B cell (primary cell): Measurements from ENCODE around the gene TRHDE. TPM values are rescaled to one million over a fixed set of nuclear protein-coding genes. Genes with fewer than 3 reads are reported as not detected.

Source experiments
- ATAC-seq: fragments of 200-7000 bp; cut with Tn5 transposase; one replicate; pipeline ENCODE4 v1.10.0; 2021; ENCODE audit warnings: low read depth, mild to moderate bottlenecking, moderate number of reproducible peaks, moderate library complexity
- CTCF ChIA-PET: fragments of 350-600 bp; sonication (Branson Sonifier 250); formaldehyde crosslinking; loops from one replicate; lab custom pipeline; 2021; ENCODE audit warnings: antibody characterized with exemption, inconsistent platforms; lab: Charles Lee
- POLR2A ChIA-PET: fragments of 350-600 bp; sonication (Branson Sonifier 250); formaldehyde crosslinking; loops from one replicate; lab custom pipeline; 2021; ENCODE audit warnings: antibody characterized with exemption; lab: Charles Lee
- DNase-seq: peaks from one replicate; pipeline ENCODE4 v3.0.0; 2013
- H2AFZ ChIP-seq: 2 replicates; pipeline ENCODE4 v1.6.1; 2012; ENCODE audit warnings: mild to moderate bottlenecking, low read depth, low read length; ENCODE audit not compliant: insufficient read depth, poor library complexity, severe bottlenecking
- H3K27ac ChIP-seq, 2 donors: 1 replicate in 1 of 2; 2 replicates in 1 of 2; pipeline ENCODE4 v1.5.1; 2012 to 2013; ENCODE audit warnings: low read length in 2 of 2, mild to moderate bottlenecking in 2 of 2, moderate library complexity in 1 of 2
- H3K27me3 ChIP-seq, 4 experiments: fragments of 200-600 bp in 1 of 4; sonication (generic) in 1 of 4; replicated peaks in 1 of 4; 1 replicate in 2 of 4; 2 replicates in 2 of 4; pipeline versions ENCODE4 v1.6.1 to v1.7.0; 2013 to 2016; ENCODE audit warnings: low read length in 3 of 4, mild to moderate bottlenecking in 2 of 4, mixed read lengths in 1 of 4, moderate library complexity in 1 of 4; ENCODE audit not compliant: insufficient read depth in 4 of 4, control insufficient read depth in 3 of 4; ENCODE audit errors: control extremely low read depth in 1 of 4
- H3K36me3 ChIP-seq, 2 experiments: replicated peaks in 1 of 2; 1 replicate in 1 of 2; 2 replicates in 1 of 2; pipeline versions ENCODE4 v1.6.1 to v1.7.1; 2013; ENCODE audit warnings: low read length in 1 of 2; ENCODE audit not compliant: insufficient read depth in 2 of 2, control insufficient read depth in 1 of 2; ENCODE audit errors: control extremely low read depth in 1 of 2, extremely low read depth in 1 of 2
- H3K4me1 ChIP-seq, 2 donors: fragments of 200-600 bp in 1 of 2; sonication (generic) in 1 of 2; 1 replicate in 1 of 2; 2 replicates in 1 of 2; pipeline versions ENCODE4 v1.5.1 to v1.6.1; 2013 to 2017; ENCODE audit warnings: low read length in 2 of 2; ENCODE audit not compliant: control insufficient read depth in 2 of 2, insufficient read depth in 2 of 2
- H3K4me2 ChIP-seq: replicated peaks from 2 replicates; pipeline ENCODE3; 2012; ENCODE audit warnings: mild to moderate bottlenecking, low read depth, low read length; ENCODE audit not compliant: poor library complexity, severe bottlenecking
- H3K4me3 ChIP-seq, 5 experiments: fragments of 200-600 bp in 1 of 5; sonication (generic) in 1 of 5; 1 replicate in 3 of 5; 2 replicates in 2 of 5; pipeline versions ENCODE4 v1.5.1 to v1.7.0; 2011 to 2016; ENCODE audit warnings: low read length in 4 of 5, mild to moderate bottlenecking in 4 of 5, low read depth in 2 of 5, control low read depth in 1 of 5, moderate library complexity in 1 of 5; ENCODE audit not compliant: insufficient read depth in 1 of 5; ENCODE audit errors: control extremely low read depth in 1 of 5, extremely low read depth in 1 of 5
- H3K79me2 ChIP-seq: fragments of 200-600 bp; sonication (generic); one replicate; pipeline ENCODE4 v1.6.0; 2016; ENCODE audit warnings: low read length; ENCODE audit not compliant: control insufficient read depth, insufficient read depth
- H3K9ac ChIP-seq: fragments of 200-600 bp; sonication (generic); 2 replicates; pipeline ENCODE4 v1.6.1; 2017; ENCODE audit warnings: mild to moderate bottlenecking, low read length, moderate library complexity
- H3K9me3 ChIP-seq, 3 donors: one replicate each; pipeline versions ENCODE4 v1.6.1 to v1.7.1; 2013; ENCODE audit warnings: low read length in 2 of 3; ENCODE audit not compliant: control insufficient read depth in 2 of 3, insufficient read depth in 1 of 3; ENCODE audit errors: control extremely low read depth in 1 of 3
- H4K20me1 ChIP-seq: 2 replicates; pipeline ENCODE4 v1.6.0; 2012; ENCODE audit warnings: mild to moderate bottlenecking, low read length; ENCODE audit not compliant: insufficient read depth, control insufficient read depth, poor library complexity, severe bottlenecking
- H3K27ac Mint-ChIP-seq: one replicate; pipeline ENCODE4 v1.8.0; 2021; ENCODE audit warnings: mixed read lengths
- H3K27me3 Mint-ChIP-seq: one replicate; pipeline ENCODE4 v1.8.0; 2021; ENCODE audit warnings: mixed read lengths
- H3K4me1 Mint-ChIP-seq: one replicate; pipeline ENCODE4 v1.8.0; 2021; ENCODE audit warnings: mixed read lengths
- H3K4me3 Mint-ChIP-seq: one replicate; pipeline ENCODE4 v1.8.0; 2021; ENCODE audit warnings: mixed read lengths
- H3K9me3 Mint-ChIP-seq: one replicate; pipeline ENCODE4 v1.8.0; 2022; ENCODE audit warnings: mixed read lengths; ENCODE audit not compliant: insufficient read depth
- EZH2 ChIP-seq: IDR thresholded peaks from 2 replicates; pipeline ENCODE4 v1.6.1; 2012; ENCODE audit warnings: borderline replicate concordance, low read depth, mild to moderate bottlenecking, moderate library complexity, low read length; ENCODE audit not compliant: insufficient read depth, poor library complexity, severe bottlenecking
- WGBS: methylation state at CpG from one replicate; pipeline ENCODE4 v1.1.5; 2013; ENCODE audit warnings: missing lambda C conversion rate; ENCODE audit not compliant: insufficient coverage; 5-methylcytosine and 5-hydroxymethylcytosine counted together
- intact Hi-C: fragments of 100-400 bp; cut with micrococcal nuclease; formaldehyde crosslinking; loops from one replicate; pipeline ENCODE4 v1.10.0; 2022
- polyA plus RNA-seq: library from polyadenylated mRNA; depleted of rRNA; stranded (reverse); fragments of >200 nt; gene quantifications from 2 replicates; pipeline ENCODE4 v1.2.3, GENCODE V29; 2012
- total RNA-seq, 2 donors: library from RNA; stranded (reverse); fragments of 120-200 nt in 1 of 2; gene quantifications; 1 replicate in 1 of 2; 2 replicates in 1 of 2; pipeline versions ENCODE4 v1.2.3 to v1.2.4, GENCODE V29; 2013 to 2022
- TF ChIP-seq, protein P1 (sequence below): fragments of 200-600 bp; IDR thresholded peaks from one replicate; pipeline ENCODE4 v1.8.0; 2022; ENCODE audit warnings: antibody characterized with exemption, mild to moderate bottlenecking

TRHDE gene
- total and polyA plus RNA-seq, 2 donors (not counting 1 experiment from before 2014, with no cell fraction given): not detected

DNA sequence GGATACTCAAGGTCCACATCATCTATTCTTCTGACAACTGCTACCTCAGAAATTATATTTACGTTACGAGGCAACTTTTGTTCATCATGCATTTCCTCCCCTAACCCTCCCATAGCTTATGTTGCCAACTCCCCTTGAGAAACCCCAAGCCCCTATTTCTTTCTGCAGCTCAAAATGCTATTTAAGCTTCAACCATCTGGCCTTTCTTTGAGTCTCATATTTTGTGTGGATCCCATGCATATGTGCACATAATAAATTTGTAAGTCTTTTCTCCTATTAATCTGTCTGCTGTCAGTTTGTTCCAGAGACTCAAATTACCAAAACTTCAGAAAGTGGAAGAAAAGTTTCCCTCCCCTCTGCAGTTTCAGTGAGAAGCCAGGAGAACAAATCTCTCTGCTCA, 444.1 kb downstream of the TRHDE start:
- POLR2A ChIA-PET: no interaction called here
- Histone ChIP-seq H3K27ac (no peak overlapping the region), H3K4me1 (no peaks in the 10 kb centered on the region), H3K9ac (no peak overlapping the region), H4K20me1 (no peaks in the 10 kb centered on the region), H3K27me3 (no peaks in the 10 kb centered on the region), H3K36me3 (no peaks in the 10 kb centered on the region), H3K4me3 (no peak overlapping the region), H3K79me2 (no peaks in the 10 kb centered on the region), H3K4me2 (no peak overlapping the region), H3K9me3 (peaks cover 0 to 5% (median 0%) of the 10 kb centered on the region in 3 donors), H2AFZ (no peak overlapping the region)
- intact Hi-C loops: no loop called here
- H3K4me1 Mint-ChIP-seq: no peaks in the 10 kb centered on the region
- no peaks in the 10 kb centered on the region for H3K27me3 Mint-ChIP-seq
- TF ChIP-seq, protein P1, sequence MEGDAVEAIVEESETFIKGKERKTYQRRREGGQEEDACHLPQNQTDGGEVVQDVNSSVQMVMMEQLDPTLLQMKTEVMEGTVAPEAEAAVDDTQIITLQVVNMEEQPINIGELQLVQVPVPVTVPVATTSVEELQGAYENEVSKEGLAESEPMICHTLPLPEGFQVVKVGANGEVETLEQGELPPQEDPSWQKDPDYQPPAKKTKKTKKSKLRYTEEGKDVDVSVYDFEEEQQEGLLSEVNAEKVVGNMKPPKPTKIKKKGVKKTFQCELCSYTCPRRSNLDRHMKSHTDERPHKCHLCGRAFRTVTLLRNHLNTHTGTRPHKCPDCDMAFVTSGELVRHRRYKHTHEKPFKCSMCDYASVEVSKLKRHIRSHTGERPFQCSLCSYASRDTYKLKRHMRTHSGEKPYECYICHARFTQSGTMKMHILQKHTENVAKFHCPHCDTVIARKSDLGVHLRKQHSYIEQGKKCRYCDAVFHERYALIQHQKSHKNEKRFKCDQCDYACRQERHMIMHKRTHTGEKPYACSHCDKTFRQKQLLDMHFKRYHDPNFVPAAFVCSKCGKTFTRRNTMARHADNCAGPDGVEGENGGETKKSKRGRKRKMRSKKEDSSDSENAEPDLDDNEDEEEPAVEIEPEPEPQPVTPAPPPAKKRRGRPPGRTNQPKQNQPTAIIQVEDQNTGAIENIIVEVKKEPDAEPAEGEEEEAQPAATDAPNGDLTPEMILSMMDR: no peak
- TF ChIP-seq EZH2: no peak
- no peak overlapping the region for H3K27ac Mint-ChIP-seq
- H3K4me3 Mint-ChIP-seq: no peak overlapping the region
- H3K9me3 Mint-ChIP-seq: peaks cover 6% of the 10 kb centered on the region
- WGBS: 93% methylated on average over 2 of the region's 2 CpGs
- CTCF ChIA-PET: no interaction called here
- DNase-seq: no peak
- ATAC-seq: no peak

- peaks cover 6% of the 10 kb centered on the region for H3K9me3 Mint-ChIP-seq
- Histone ChIP-seq H3K4me2 (no peak overlapping the region), H3K36me3 (no peaks in the 10 kb centered on the region), H3K9me3 (peaks cover 0 to 4% (median 0%) of the 10 kb centered on the region in 3 donors), H3K79me2 (no peaks in the 10 kb centered on the region), H3K27ac (no peak overlapping the region), H3K9ac (no peak overlapping the region), H3K4me1 (no peaks in the 10 kb centered on the region), H4K20me1 (no peaks in the 10 kb centered on the region), H3K27me3 (no peaks in the 10 kb centered on the region), H3K4me3 (no peak overlapping the region), H2AFZ (no peak overlapping the region)
- 67% methylated on average over 1 of the region's 1 CpG for WGBS
- ChIA-PET CTCF (no interaction called here), POLR2A (no interaction called here)
- TF ChIP-seq, protein P1: no peak
- TF ChIP-seq EZH2: no peak
- intact Hi-C loops: no loop called here
- ATAC-seq: no peak
- H3K27me3 Mint-ChIP-seq: no peaks in the 10 kb centered on the region
- H3K27ac Mint-ChIP-seq: no peak overlapping the region
- no peaks in the 10 kb centered on the region for H3K4me1 Mint-ChIP-seq
- no peak for DNase-seq
- H3K4me3 Mint-ChIP-seq: no peak overlapping the region
Measured at GRCh38 chr12:72717036-72717435, 444.9 kb downstream of the TRHDE start.
